GM12892 (cell line): ENCODE data around the gene IFNG-AS1.

Experiments
- POLR2AphosphoS5 ChIP-seq: IDR thresholded peaks from 2 replicates; pipeline ENCODE4 v1.6.1; 2011; ENCODE audit warnings: low read depth, low read length, control low read depth
- TAF1 ChIP-seq: IDR thresholded peaks from 2 replicates; pipeline ENCODE4 v1.6.1; 2011; ENCODE audit warnings: low read depth, mild to moderate bottlenecking, control low read depth, low read length, borderline replicate concordance

- TF ChIP-seq POLR2AphosphoS5 (no peak), TAF1 (no peak)
These were observed 42.9 kb downstream of the IFNG-AS1 start for GRCh38 chr12:68031881-68032739.
